ENCODE measurements around the gene KNG1.
A peak's percentile ranks its signal among the peaks of the same experiment; 100 is the strongest.

The KNG1 gene

GRCh38 chr3:186742618-186743380 is 25.6 kb downstream of the KNG1 start:
- Histone ChIP-seq H2AFZ (ENCODE audit: low read depth, low read length) (no peak overlapping the region), H2BK5ac (ENCODE audit: low read depth, low read length, poor library complexity, severe bottlenecking) (no peak overlapping the region), H3K27me3 (ENCODE audit: control insufficient read depth in 1 of 2, insufficient read depth in 1 of 2, low read length in 2 of 2) (peaks cover 0 to 8% of the 10 kb centered on the region in 2 experiments), H3K18ac (ENCODE audit: low read depth in 1 of 2, low read length in 2 of 2) (no peak overlapping the region), H2BK12ac (ENCODE audit: low read length in 2 of 2) (no peak overlapping the region), H2BK15ac (ENCODE audit: low read depth, poor library complexity, severe bottlenecking) (no peak overlapping the region), H3K4me1 (ENCODE audit: control insufficient read depth, insufficient read depth, low read depth, low read length) (no peaks in the 10 kb centered on the region), H3K23ac (ENCODE audit: low read length in 2 of 2) (no peak overlapping the region), H3K4me3 (ENCODE audit: insufficient read depth in 1 of 2, low read depth in 1 of 2, low read length in 2 of 2) (no peak overlapping the region), H4K91ac (ENCODE audit: low read length) (no peak overlapping the region), H2AK5ac (ENCODE audit: low read length, severe bottlenecking) (no peak overlapping the region), H3K79me1 (replicated peaks; ENCODE audit: low read length, poor library complexity, severe bottlenecking) (no peaks in the 10 kb centered on the region), H2BK120ac (ENCODE audit: low read depth, low read length) (no peak overlapping the region), H3K14ac (ENCODE audit: low read length in 2 of 2) (no peak overlapping the region), H3K4me2 (ENCODE audit: low read length, poor library complexity, severe bottlenecking) (no peak overlapping the region), H3K36me3 (ENCODE audit: control insufficient read depth in 1 of 2, insufficient read depth in 2 of 2, low read depth in 1 of 2, low read length in 2 of 2) (no peaks in the 10 kb centered on the region), H3K9ac (ENCODE audit: low read length) (no peak overlapping the region), H4K8ac (ENCODE audit: low read length) (no peak overlapping the region), H3K4ac (ENCODE audit: low read depth in 1 of 2, low read length in 2 of 2) (no peak overlapping the region), H3K27ac (ENCODE audit: low read length, poor library complexity, severe bottlenecking) (no peak overlapping the region), H3K9me3 (ENCODE audit: control insufficient read depth, low read length) (no peaks in the 10 kb centered on the region)
- WGBS, result 74% methylated on average over 4 of the region's 7 CpGs
- DNase-seq, result peak; percentile 37

DNA sequence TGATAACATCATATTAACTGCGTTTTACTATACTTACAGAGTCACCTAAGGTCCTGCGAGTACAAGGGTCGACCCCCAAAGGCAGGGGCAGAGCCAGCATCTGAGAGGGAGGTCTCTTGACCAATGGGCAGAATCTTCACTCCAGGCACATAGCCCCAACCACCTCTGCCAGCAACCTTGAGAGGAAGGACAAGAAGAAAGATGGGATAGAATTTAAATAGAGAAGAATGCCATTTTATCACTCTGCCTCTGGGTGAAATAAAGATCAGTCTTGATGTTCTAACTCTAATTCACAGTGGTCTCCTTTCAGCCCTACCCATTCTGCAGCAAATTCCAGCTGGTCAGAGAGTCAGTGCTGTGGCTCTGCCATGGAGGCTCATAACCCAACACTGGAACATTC is 26.5 kb downstream of the KNG1 start:
- H2BK12ac ChIP-seq (ENCODE audit: low read length in 2 of 2), result no peak overlapping the region
- H2AFZ ChIP-seq (ENCODE audit: low read depth, low read length), result no peak overlapping the region
- H3K9ac ChIP-seq (ENCODE audit: low read length), result no peak overlapping the region
- H2BK15ac ChIP-seq (ENCODE audit: low read depth, poor library complexity, severe bottlenecking), result no peak overlapping the region
- H3K18ac ChIP-seq (ENCODE audit: low read depth in 1 of 2, low read length in 2 of 2), result no peak overlapping the region
- H2BK120ac ChIP-seq (ENCODE audit: low read depth, low read length), result no peak overlapping the region
- no peak for DNase-seq
- no peak overlapping the region for H2AK5ac ChIP-seq (ENCODE audit: low read length, severe bottlenecking)
- no peak overlapping the region for H3K4me2 ChIP-seq (ENCODE audit: low read length, poor library complexity, severe bottlenecking)
- H3K27ac ChIP-seq (ENCODE audit: low read length, poor library complexity, severe bottlenecking), result no peak overlapping the region
- no peak overlapping the region for H2BK5ac ChIP-seq (ENCODE audit: low read depth, low read length, poor library complexity, severe bottlenecking)
- no peak overlapping the region for H4K8ac ChIP-seq (ENCODE audit: low read length)
- no peaks in the 10 kb centered on the region for H3K9me3 ChIP-seq (ENCODE audit: control insufficient read depth, low read length)
- WGBS, result 93% methylated on average over 3 of the region's 3 CpGs
- H3K36me3 ChIP-seq (ENCODE audit: control insufficient read depth in 1 of 2, insufficient read depth in 2 of 2, low read depth in 1 of 2, low read length in 2 of 2), result no peaks in the 10 kb centered on the region
- peaks cover 0 to 8% of the 10 kb centered on the region in 2 experiments for H3K27me3 ChIP-seq (ENCODE audit: control insufficient read depth in 1 of 2, insufficient read depth in 1 of 2, low read length in 2 of 2)
- H4K91ac ChIP-seq (ENCODE audit: low read length), result no peak overlapping the region
- H3K79me1 ChIP-seq (replicated peaks; ENCODE audit: low read length, poor library complexity, severe bottlenecking), result no peaks in the 10 kb centered on the region
- H3K4ac ChIP-seq (ENCODE audit: low read depth in 1 of 2, low read length in 2 of 2), result no peak overlapping the region
- H3K23ac ChIP-seq (ENCODE audit: low read length in 2 of 2), result no peak overlapping the region
- no peak overlapping the region for H3K4me3 ChIP-seq (ENCODE audit: insufficient read depth in 1 of 2, low read depth in 1 of 2, low read length in 2 of 2)
- H3K14ac ChIP-seq (ENCODE audit: low read length in 2 of 2), result no peak overlapping the region
- H3K4me1 ChIP-seq (ENCODE audit: control insufficient read depth, insufficient read depth, low read depth, low read length), result no peaks in the 10 kb centered on the region

GRCh38 chr3:186746008-186746407 is 28.8 kb downstream of the KNG1 start:
- no peaks in the 10 kb centered on the region for H3K9me3 ChIP-seq (ENCODE audit: control insufficient read depth, low read length)
- H2BK15ac ChIP-seq (ENCODE audit: low read depth, poor library complexity, severe bottlenecking), result no peak overlapping the region
- 16% methylated on average over 9 of the region's 10 CpGs for WGBS
- H3K9ac ChIP-seq (ENCODE audit: low read length), result peak overlapping the region; percentile 32
- no peak overlapping the region for H3K27ac ChIP-seq (ENCODE audit: low read length, poor library complexity, severe bottlenecking)
- H3K14ac ChIP-seq (ENCODE audit: low read length in 2 of 2), result no peak overlapping the region
- peak; percentile 77 for DNase-seq
- no peak overlapping the region for H3K18ac ChIP-seq (ENCODE audit: low read depth in 1 of 2, low read length in 2 of 2)
- no peak overlapping the region for H2AK5ac ChIP-seq (ENCODE audit: low read length, severe bottlenecking)
- H4K8ac ChIP-seq (ENCODE audit: low read length), result peak overlapping the region; percentile 45
- H3K4me3 ChIP-seq (ENCODE audit: insufficient read depth in 1 of 2, low read depth in 1 of 2, low read length in 2 of 2), result no peak overlapping the region
- H2BK12ac ChIP-seq (ENCODE audit: low read length in 2 of 2), result no peak overlapping the region
- no peaks in the 10 kb centered on the region for H3K4me1 ChIP-seq (ENCODE audit: control insufficient read depth, insufficient read depth, low read depth, low read length)
- H3K27me3 ChIP-seq (ENCODE audit: control insufficient read depth in 1 of 2, insufficient read depth in 1 of 2, low read length in 2 of 2), result peaks cover 0 to 8% of the 10 kb centered on the region in 2 experiments
- no peaks in the 10 kb centered on the region for H3K79me1 ChIP-seq (replicated peaks; ENCODE audit: low read length, poor library complexity, severe bottlenecking)
- H3K4me2 ChIP-seq (ENCODE audit: low read length, poor library complexity, severe bottlenecking), result no peak overlapping the region
- peak overlapping the region; percentile 19 for H2BK120ac ChIP-seq (ENCODE audit: low read depth, low read length)
- H2AFZ ChIP-seq (ENCODE audit: low read depth, low read length), result no peak overlapping the region
- H3K36me3 ChIP-seq (ENCODE audit: control insufficient read depth in 1 of 2, insufficient read depth in 2 of 2, low read depth in 1 of 2, low read length in 2 of 2), result no peaks in the 10 kb centered on the region
- no peak overlapping the region for H3K23ac ChIP-seq (ENCODE audit: low read length in 2 of 2)
- no peak overlapping the region for H2BK5ac ChIP-seq (ENCODE audit: low read depth, low read length, poor library complexity, severe bottlenecking)
- H3K4ac ChIP-seq (ENCODE audit: low read depth in 1 of 2, low read length in 2 of 2), result no peak overlapping the region
- no peak overlapping the region for H4K91ac ChIP-seq (ENCODE audit: low read length)

DNA sequence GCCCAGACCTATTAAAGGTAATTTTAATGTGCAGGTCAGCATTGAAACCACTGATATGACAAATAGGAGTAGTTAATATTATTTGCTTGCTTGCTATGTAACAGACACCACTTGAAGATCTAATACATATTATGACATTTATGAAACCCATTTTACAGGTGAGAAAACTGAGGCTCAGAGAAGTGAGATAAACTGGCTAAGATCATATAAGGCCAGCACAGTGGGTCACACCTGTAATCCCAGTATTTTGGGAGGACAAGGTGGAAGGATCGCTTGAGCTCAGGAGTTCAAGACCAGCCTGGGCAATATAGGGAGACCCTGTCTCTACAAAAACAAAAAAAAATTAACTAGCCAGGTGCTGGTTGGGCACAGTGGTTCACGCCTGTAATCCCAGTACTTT is 33.2 kb downstream of the KNG1 start:
- Histone ChIP-seq H3K27ac (ENCODE audit: low read length, poor library complexity, severe bottlenecking) (no peak overlapping the region), H3K23ac (ENCODE audit: low read length in 2 of 2) (no peak overlapping the region), H2BK15ac (ENCODE audit: low read depth, poor library complexity, severe bottlenecking) (no peak overlapping the region), H3K4me3 (ENCODE audit: insufficient read depth in 1 of 2, low read depth in 1 of 2, low read length in 2 of 2) (no peak overlapping the region), H2BK5ac (ENCODE audit: low read depth, low read length, poor library complexity, severe bottlenecking) (no peak overlapping the region), H3K9me3 (ENCODE audit: control insufficient read depth, low read length) (no peaks in the 10 kb centered on the region), H3K4me2 (ENCODE audit: low read length, poor library complexity, severe bottlenecking) (no peak overlapping the region), H3K79me1 (replicated peaks; ENCODE audit: low read length, poor library complexity, severe bottlenecking) (no peaks in the 10 kb centered on the region), H3K18ac (ENCODE audit: low read depth in 1 of 2, low read length in 2 of 2) (no peak overlapping the region), H2BK12ac (ENCODE audit: low read length in 2 of 2) (no peak overlapping the region), H2AFZ (ENCODE audit: low read depth, low read length) (no peak overlapping the region), H3K14ac (ENCODE audit: low read length in 2 of 2) (no peak overlapping the region), H3K9ac (ENCODE audit: low read length) (no peak overlapping the region), H4K8ac (ENCODE audit: low read length) (no peak overlapping the region), H2AK5ac (ENCODE audit: low read length, severe bottlenecking) (no peak overlapping the region), H3K27me3 (ENCODE audit: control insufficient read depth in 1 of 2, insufficient read depth in 1 of 2, low read length in 2 of 2) (no peaks in the 10 kb centered on the region), H3K4ac (ENCODE audit: low read depth in 1 of 2, low read length in 2 of 2) (no peak overlapping the region), H2BK120ac (ENCODE audit: low read depth, low read length) (no peak overlapping the region), H3K4me1 (ENCODE audit: control insufficient read depth, insufficient read depth, low read depth, low read length) (peaks cover 2% of the 10 kb centered on the region), H3K36me3 (ENCODE audit: control insufficient read depth in 1 of 2, insufficient read depth in 2 of 2, low read depth in 1 of 2, low read length in 2 of 2) (no peaks in the 10 kb centered on the region), H4K91ac (ENCODE audit: low read length) (no peak overlapping the region)
- WGBS, result 100% methylated on average over 2 of the region's 2 CpGs
- DNase-seq, result no peak
